ENCODE data around the gene FBXW11.
A peak's percentile ranks its signal among the peaks of the same experiment; 100 is the strongest.

FBXW11 gene

DNA sequence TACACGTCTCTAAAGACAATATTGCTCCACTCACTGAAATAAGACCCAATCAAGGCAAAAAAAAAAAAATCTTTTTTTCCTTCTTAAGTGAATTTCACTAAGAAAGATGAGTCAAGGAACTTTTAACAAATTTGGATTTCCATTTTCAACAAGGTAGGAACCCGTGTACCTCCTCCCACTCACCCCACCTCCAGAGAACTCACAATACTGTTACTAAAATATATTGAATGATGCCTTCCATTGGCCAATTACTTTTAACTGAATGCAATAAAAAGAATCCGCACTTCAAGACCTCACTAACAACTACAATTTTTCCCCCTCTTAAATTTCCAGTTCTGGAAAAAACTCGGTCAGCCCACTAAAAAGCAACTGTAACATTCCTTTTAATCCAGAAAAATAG, 50.7 kb downstream of the FBXW11 start:
- TF ChIP-seq, protein P1, sequence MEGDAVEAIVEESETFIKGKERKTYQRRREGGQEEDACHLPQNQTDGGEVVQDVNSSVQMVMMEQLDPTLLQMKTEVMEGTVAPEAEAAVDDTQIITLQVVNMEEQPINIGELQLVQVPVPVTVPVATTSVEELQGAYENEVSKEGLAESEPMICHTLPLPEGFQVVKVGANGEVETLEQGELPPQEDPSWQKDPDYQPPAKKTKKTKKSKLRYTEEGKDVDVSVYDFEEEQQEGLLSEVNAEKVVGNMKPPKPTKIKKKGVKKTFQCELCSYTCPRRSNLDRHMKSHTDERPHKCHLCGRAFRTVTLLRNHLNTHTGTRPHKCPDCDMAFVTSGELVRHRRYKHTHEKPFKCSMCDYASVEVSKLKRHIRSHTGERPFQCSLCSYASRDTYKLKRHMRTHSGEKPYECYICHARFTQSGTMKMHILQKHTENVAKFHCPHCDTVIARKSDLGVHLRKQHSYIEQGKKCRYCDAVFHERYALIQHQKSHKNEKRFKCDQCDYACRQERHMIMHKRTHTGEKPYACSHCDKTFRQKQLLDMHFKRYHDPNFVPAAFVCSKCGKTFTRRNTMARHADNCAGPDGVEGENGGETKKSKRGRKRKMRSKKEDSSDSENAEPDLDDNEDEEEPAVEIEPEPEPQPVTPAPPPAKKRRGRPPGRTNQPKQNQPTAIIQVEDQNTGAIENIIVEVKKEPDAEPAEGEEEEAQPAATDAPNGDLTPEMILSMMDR (IDR thresholded peaks at IDR 0.05) = no peak
- DNase-seq (ENCODE audit: low spot score) = no peak
- Histone ChIP-seq H3K4me3 (no peak overlapping the region), H3K27ac (no peak overlapping the region)

DNA sequence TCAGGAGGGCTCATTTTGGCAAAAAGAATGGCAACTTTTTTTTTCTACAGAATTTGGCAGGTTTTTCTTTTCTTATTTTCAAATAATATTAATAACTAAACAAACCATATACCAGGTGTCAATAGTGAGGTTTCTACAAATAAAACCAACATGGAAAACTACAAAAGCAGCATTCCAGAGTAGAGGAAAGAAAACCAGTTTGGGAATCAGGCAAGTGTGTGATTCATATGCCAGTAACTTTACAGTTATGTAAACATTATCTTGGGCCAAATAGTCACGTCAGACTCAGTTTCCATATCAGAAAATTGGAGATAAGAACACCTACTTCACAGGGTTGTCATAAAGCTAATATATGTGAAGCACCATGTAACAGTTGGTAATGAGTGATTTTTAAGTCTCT, 51.7 kb downstream of the FBXW11 start:
- no peak for DNase-seq (ENCODE audit: low spot score)
- Histone ChIP-seq H3K4me3 (no peak overlapping the region), H3K27ac (no peak overlapping the region)
- TF ChIP-seq, protein P1 (IDR thresholded peaks at IDR 0.05) = no peak

DNA sequence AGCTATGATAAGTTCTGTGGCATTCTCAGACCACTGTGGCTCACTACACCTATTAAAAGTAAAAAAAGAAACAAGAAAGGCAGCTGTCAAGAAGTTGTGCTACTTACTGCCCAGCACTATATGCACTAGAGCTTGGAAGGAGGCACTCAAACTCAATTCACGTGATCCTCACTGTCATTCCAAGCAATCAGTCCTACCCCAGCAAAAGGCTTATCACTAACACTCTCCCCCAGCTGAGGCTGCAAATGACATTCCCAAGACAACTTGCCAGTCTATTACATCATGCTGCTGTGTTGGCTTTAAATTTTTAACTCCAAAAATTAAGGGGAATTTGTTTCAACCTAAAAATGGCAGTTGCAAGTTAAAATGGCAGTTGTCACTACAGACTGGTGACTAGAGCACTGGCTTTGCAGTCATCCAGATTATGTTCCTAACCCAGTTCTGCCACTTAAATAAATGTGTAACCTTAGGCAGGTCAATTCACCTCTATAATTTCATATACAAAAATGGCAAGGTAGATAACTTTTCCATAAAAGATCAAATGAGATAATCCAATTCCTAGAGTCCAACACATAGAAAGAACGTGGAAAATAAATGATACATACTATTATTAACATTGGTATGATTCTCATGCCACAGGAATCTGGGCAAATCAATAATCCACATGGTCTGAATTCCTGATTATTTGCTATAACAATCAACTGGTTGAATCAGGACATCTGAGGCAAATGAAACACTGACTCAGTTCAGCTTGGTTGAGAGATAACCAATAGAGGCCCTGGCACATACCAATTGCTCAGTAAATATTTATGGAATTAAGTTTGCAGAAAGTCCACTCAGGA, 52.4 kb downstream of the FBXW11 start:
- DNase-seq (ENCODE audit: low spot score) = no peak
- TF ChIP-seq, protein P1 (IDR thresholded peaks at IDR 0.05) = no peak
- peak overlapping the region in 1 of 2 donors; percentile 49 for H3K27ac ChIP-seq
- H3K4me3 ChIP-seq = peak overlapping the region; percentile 8

DNA sequence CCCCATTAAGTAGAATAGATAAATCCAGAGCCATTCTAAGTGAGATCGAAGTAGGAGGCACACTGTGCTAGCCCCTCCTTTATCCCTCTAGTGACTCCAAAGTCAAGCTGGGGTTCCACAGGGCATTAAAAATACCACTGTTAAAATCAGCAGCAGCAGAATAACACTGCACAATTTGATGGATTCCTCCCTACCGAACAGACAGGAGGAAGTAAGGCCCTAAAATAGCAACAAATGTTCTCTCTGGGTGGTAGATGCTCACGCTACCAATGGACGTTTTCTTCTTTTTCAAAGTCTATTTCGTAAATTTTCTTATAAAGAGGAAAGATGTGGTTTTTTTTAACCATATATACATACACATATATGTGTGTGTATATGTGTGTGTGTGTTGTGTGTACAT, 54.4 kb downstream of the FBXW11 start:
- H3K27ac ChIP-seq = no peak overlapping the region

DNA sequence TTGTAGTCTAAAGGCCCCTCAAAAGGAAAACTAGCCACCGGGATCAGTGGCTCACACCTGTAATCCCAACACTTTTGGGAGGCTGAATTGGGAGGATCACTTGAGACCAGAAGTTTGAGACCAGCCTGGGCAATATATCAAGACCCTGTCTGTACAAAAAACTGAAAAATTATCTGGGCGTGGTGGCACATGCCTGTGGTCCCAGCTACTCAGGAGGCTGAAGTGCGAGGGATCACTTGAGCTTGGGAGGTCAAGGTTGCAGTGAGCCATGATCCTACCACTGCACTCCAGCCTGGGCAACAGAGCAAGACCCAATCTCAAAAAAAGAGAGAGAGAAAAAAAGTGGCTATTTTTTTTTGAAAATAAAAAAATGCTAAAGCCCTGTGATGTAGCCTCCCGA, 55.2 kb downstream of the FBXW11 start:
- TF ChIP-seq, protein P1 (IDR thresholded peaks at IDR 0.05) = no peak
- H3K4me3 ChIP-seq = no peak overlapping the region
- no peak for DNase-seq (ENCODE audit: low spot score)

More for the DNA sequence above, 54.4 kb downstream of the FBXW11 start:
- no peak overlapping the region for H3K4me3 ChIP-seq
- DNase-seq (ENCODE audit: low spot score) = no peak
- TF ChIP-seq, protein P1 (IDR thresholded peaks at IDR 0.05) = no peak

DNA sequence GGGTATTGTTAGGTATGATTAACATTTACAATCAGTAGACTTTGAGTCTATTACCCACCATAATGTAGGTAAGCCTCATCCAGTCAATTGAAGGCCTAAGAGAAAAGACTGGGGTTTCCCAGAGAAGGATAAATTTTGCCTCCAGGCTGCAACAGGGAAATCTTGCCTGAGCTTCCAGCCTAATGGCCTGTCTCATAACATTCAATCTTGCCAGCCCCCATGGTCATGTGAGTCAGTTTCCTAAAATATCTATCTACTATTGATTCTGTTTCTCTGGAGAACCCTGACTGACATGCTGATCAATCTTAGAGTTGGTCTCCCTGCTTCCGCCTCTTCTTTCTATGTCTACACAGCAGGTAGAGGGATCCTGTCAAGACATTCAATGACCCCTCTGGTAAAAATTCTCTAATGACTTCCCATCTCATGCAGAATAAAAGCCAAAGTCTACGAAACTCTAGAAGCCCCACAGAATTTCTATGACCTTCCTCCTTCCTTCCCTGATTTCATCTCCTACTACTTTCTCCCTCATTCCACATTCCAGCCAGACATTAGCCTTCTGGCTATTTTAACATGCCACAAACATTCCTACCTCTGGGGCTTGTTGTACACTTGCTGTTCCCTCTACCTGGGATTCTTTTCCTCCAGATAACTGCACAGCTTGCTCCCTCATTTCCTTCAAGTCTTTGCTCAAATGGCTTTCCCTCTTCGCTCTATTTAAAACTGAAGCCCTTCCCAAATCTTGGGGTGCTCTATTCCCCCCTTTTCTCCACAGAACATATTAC, 60.2 kb downstream of the FBXW11 start:
- TF ChIP-seq, protein P1 (IDR thresholded peaks at IDR 0.05) = no peak
- Histone ChIP-seq H3K4me3 (no peak overlapping the region), H3K27ac (no peak overlapping the region)
- DNase-seq (ENCODE audit: low spot score) = no peak

More for the DNA sequence above, 55.2 kb downstream of the FBXW11 start:
- H3K27ac ChIP-seq = no peak overlapping the region

Measured in coronary artery (tissue), 2 donors.